Colonic mucosa (tissue), 4 donors: ENCODE measurements around the gene MYLK2. TPM values are rescaled to one million over a fixed set of nuclear protein-coding genes. Genes with fewer than 3 reads are reported as not detected.

Experiments used
- DNase-seq: peaks from one replicate; pipeline ENCODE4 v3.0.0-alpha.2; 2020
- H3K27ac ChIP-seq: fragments of 200-600 bp; one replicate; pipeline ENCODE4 v1.8.0; 2021
- H3K27me3 ChIP-seq: fragments of 200-600 bp; one replicate; pipeline ENCODE4 v1.8.0; 2021
- H3K36me3 ChIP-seq: fragments of 200-600 bp; one replicate; pipeline ENCODE4 v1.8.0; 2021
- H3K4me1 ChIP-seq: fragments of 200-600 bp; one replicate; pipeline ENCODE4 v1.8.0; 2021; ENCODE audit warnings: mild to moderate bottlenecking
- H3K4me3 ChIP-seq: fragments of 200-600 bp; one replicate; pipeline ENCODE4 v1.8.0; 2021
- H3K9ac ChIP-seq, 2 donors: one replicate each; pipeline ENCODE4 v1.7.0; 2013; ENCODE audit warnings: control low read depth in 2 of 2, low read depth in 2 of 2, low read length in 2 of 2
- H3K9me3 ChIP-seq: fragments of 200-600 bp; one replicate; pipeline ENCODE4 v1.8.0; 2021
- intact Hi-C: fragments of 100-400 bp; cut with DNase I; formaldehyde crosslinking; loops from one replicate; pipeline ENCODE4 v1.14.1; 2022
- total RNA-seq, 2 donors: library from RNA; stranded (reverse); fragmentation: NEBNext Ultra II Directional in 1 of 2; extraction: Animal tissue kit (Norgen Biotek cat#: 25700) in 1 of 2; gene quantifications; one replicate each; pipeline ENCODE4 v1.2.1, GENCODE V29; 2021
- TF ChIP-seq, protein P1 (sequence below): fragments of 200-600 bp; IDR thresholded peaks from one replicate; pipeline ENCODE4 v1.8.0; 2022; ENCODE audit warnings: antibody characterized with exemption, mild to moderate bottlenecking
- donor health status: healthy.
- donor health status: DM: no; HTN: no; CAD: no.
- donor health status: DM: no; HTN: no; CAD: no.

The MYLK2 gene
- total RNA-seq, 2 donors from 2014 or later: 0.11 to 0.20 TPM

DNA sequence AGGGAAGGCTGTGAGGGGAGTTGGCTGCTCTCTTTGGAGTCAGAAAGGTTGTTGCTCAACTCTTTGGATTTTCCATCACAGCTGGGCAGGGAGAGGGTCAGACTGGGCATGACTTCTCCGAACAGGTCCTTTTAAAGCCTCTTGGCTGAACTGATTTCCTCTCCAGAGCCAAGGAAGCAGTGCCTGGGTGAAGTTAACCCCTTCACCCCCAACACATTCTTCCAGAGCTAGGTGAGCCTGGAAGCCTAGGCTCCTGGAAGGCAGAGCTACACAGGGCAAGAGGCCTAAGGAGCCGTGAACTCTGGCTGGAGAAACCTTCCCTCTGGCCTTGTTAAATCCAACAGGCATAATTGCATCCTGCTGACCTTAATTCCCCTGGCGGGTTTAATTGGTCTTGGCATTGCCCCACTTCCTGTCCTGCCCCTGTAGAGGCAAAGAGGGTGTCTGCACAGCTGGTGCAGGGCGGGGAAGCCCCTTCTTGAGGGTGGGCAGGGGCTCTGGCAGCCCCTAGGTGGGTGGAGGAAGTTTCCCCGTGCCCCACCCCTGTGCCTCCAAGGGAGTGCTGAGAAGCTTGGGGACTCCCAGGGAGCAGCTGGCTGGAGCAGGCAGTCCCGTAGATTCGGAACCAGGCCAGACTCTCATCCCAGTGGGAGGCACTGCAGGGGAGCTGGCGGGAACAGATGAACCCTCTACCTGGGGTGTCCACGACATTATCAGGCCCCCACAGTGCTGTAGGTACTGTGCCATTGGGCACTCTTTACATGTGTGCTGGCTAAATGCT, 3.6 kb upstream of the MYLK2 start:
- Histone ChIP-seq H3K9me3 (no peaks in the 10 kb centered on the region), H3K9ac (no peak overlapping the region), H3K27ac (no peak overlapping the region), H3K4me3 (no peak overlapping the region), H3K27me3 (no peaks in the 10 kb centered on the region), H3K36me3 (no peaks in the 10 kb centered on the region), H3K4me1 (no peaks in the 10 kb centered on the region)
- intact Hi-C loops: no loop called here
- DNase-seq: no peak
- TF ChIP-seq, protein P1, sequence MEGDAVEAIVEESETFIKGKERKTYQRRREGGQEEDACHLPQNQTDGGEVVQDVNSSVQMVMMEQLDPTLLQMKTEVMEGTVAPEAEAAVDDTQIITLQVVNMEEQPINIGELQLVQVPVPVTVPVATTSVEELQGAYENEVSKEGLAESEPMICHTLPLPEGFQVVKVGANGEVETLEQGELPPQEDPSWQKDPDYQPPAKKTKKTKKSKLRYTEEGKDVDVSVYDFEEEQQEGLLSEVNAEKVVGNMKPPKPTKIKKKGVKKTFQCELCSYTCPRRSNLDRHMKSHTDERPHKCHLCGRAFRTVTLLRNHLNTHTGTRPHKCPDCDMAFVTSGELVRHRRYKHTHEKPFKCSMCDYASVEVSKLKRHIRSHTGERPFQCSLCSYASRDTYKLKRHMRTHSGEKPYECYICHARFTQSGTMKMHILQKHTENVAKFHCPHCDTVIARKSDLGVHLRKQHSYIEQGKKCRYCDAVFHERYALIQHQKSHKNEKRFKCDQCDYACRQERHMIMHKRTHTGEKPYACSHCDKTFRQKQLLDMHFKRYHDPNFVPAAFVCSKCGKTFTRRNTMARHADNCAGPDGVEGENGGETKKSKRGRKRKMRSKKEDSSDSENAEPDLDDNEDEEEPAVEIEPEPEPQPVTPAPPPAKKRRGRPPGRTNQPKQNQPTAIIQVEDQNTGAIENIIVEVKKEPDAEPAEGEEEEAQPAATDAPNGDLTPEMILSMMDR: no peak

DNA sequence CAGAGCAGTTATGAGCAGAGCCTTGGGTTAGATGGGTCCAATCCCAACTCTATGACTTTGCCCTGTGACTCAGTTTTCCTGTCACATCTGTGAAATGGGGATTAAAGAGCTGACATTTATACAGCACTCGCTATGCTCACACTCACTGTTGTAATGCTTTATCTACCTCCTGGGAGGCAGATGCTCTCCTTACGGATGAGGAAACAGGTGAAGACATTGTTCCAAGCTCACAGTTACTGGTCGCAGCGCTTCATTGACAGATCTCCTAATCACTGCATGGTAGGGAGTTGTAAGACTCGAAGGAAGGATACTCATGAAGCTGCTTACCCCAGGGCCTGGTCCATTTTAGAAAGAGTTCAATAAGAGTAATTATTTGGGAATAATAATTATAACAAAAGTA, 2.9 kb upstream of the MYLK2 start:
- TF ChIP-seq, protein P1: no peak
- no peaks in the 10 kb centered on the region for H3K27me3 ChIP-seq
- no peak for DNase-seq
- intact Hi-C loops: no loop called here
- H3K4me1 ChIP-seq: no peaks in the 10 kb centered on the region
- H3K9me3 ChIP-seq: no peaks in the 10 kb centered on the region
- no peak overlapping the region for H3K4me3 ChIP-seq
- H3K9ac ChIP-seq: no peak overlapping the region
- no peak overlapping the region for H3K27ac ChIP-seq
- H3K36me3 ChIP-seq: no peaks in the 10 kb centered on the region

DNA sequence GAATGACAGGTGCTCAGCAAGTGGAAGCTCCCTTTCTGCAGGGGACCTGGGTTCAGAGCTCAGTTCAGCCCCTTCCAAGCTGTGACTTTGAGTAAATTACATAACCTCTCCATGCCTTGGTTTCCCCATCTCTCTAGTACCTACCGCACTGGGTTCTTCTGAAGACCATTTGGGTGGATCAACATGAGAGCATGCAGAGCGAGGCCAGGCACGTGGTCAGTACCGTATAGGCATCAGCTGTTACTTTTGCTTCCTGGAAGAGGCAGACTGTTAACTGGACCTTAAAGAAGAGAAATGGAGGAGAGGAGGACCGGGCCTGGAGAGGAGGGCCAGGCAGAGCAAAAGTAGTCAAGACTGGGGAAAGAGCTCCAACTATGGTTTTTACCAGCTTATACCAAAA, 1.7 kb upstream of the MYLK2 start:
- no peak for DNase-seq
- Histone ChIP-seq H3K36me3 (no peaks in the 10 kb centered on the region), H3K27ac (no peak overlapping the region), H3K4me1 (no peaks in the 10 kb centered on the region), H3K27me3 (no peaks in the 10 kb centered on the region), H3K9ac (no peak overlapping the region), H3K9me3 (no peaks in the 10 kb centered on the region), H3K4me3 (no peak overlapping the region)
- TF ChIP-seq, protein P1: no peak
- intact Hi-C loops: no loop called here

DNA sequence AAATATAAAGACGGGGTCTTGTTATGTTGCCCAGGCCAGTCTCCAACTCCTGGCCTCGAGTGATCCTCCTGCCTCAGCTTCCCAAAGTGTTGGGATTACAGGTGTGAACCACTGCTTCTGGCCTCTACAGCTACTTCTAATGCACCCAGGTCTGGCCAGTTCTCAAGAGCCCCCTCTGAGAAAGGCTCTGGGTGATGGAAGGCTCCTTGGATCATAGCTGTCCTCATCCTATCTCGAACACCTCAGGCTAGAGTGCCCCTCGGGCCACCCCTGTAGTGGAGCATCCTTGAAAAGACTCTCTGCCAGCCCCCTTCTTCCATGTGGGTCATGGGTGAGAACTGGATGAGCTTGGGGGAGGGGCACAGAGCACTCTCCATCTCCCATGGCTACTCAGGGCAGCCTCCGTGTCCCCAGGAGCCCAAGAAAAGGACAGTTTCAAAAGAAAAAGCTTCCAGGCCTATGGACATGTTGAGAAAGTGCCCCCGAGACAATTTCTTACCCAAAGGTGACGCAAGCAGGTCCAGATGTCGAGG, 714 bp upstream of the MYLK2 start:
- H3K4me3 ChIP-seq: no peak overlapping the region
- H3K4me1 ChIP-seq: no peaks in the 10 kb centered on the region
- TF ChIP-seq, protein P1: no peak
- H3K27me3 ChIP-seq: no peaks in the 10 kb centered on the region
- no peak overlapping the region for H3K9ac ChIP-seq
- H3K27ac ChIP-seq: no peak overlapping the region
- intact Hi-C loops: no loop called here
- no peaks in the 10 kb centered on the region for H3K9me3 ChIP-seq
- DNase-seq: no peak
- H3K36me3 ChIP-seq: no peaks in the 10 kb centered on the region

DNA sequence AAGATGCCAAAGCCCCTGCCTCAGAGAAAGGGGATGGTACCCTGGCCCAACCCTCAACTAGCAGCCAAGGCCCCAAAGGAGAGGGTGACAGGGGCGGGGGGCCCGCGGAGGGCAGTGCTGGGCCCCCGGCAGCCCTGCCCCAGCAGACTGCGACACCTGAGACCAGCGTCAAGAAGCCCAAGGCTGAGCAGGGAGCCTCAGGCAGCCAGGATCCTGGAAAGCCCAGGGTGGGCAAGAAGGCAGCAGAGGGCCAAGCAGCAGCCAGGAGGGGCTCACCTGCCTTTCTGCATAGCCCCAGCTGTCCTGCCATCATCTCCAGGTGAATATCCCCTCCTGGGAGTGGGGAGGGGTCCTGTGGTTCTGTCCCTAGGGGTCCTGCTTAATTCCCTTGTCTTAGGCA, 1.1 kb downstream of the MYLK2 start:
- Histone ChIP-seq H3K4me3 (no peak overlapping the region), H3K9me3 (no peaks in the 10 kb centered on the region)

More for the DNA sequence above, 1.1 kb downstream of the MYLK2 start:
- no peaks in the 10 kb centered on the region for H3K36me3 ChIP-seq
- no peaks in the 10 kb centered on the region for H3K27me3 ChIP-seq
- H3K27ac ChIP-seq: no peak overlapping the region
- no peak for DNase-seq
- H3K9ac ChIP-seq: no peak overlapping the region
- intact Hi-C loops: loop anchor here (5.0 kb wide), 1 partner anchor 212 kb away; no protein-coding TSS in a partner anchor
- TF ChIP-seq, protein P1: no peak
- no peaks in the 10 kb centered on the region for H3K4me1 ChIP-seq
